Measurements from ENCODE around the gene EPPIN.

GRCh38 chr20:45538209-45538799 is 8.9 kb downstream of the EPPIN start:
- TF ChIP-seq PKNOX1 (IDR thresholded peaks at IDR 0.05), result no peak
- no peak for TF ChIP-seq ZNF384 (IDR thresholded peaks at IDR 0.05)

All from HEK293T (cell line).